Activated CD8-positive, alpha-beta memory T cell treated with anti-CD3 and anti-CD28 coated beads, Interleukin-2, amount 50 U/mL, for 4 hours (primary cell): ENCODE results near the gene GHSR.

Source experiments
- DNase-seq: peaks from one replicate; pipeline ENCODE4 v3.0.0-alpha.2; 2020

The GHSR gene

GRCh38 chr3:172447611-172448579, at the start of gene GHSR:
TSS of gene GHSR (minus strand) at chr3:172448456. CDS start at chr3:172448413, 43 bp downstream.
- no peak for DNase-seq

- peak; percentile 76 for DNase-seq
Measured at GRCh38 chr3:172490198-172490669, 42.0 kb upstream of the GHSR start.

- no peak for DNase-seq
Measured at GRCh38 chr3:172478116-172478515, 29.9 kb upstream of the GHSR start.

GRCh38 chr3:172476347-172476746, 28.1 kb upstream of the GHSR start:
- DNase-seq, result no peak

GRCh38 chr3:172475703-172476102, 27.4 kb upstream of the GHSR start:
- DNase-seq, result no peak

GRCh38 chr3:172471903-172472302, 23.6 kb upstream of the GHSR start:
- DNase-seq, result no peak

GRCh38 chr3:172470588-172470987, 22.3 kb upstream of the GHSR start:
- DNase-seq, result no peak

- no peak for DNase-seq
Measured at GRCh38 chr3:172467170-172467824, 19.0 kb upstream of the GHSR start.

GRCh38 chr3:172466553-172467130, 18.4 kb upstream of the GHSR start:
- no peak for DNase-seq

- no peak for DNase-seq
Measured at GRCh38 chr3:172465281-172465680, 17.0 kb upstream of the GHSR start.

GRCh38 chr3:172464306-172464705, 16.1 kb upstream of the GHSR start:
- no peak for DNase-seq

GRCh38 chr3:172461530-172462138, 13.4 kb upstream of the GHSR start:
- DNase-seq, result no peak

- no peak for DNase-seq
Measured at GRCh38 chr3:172456404-172456803, 8.1 kb upstream of the GHSR start.

- DNase-seq, result no peak
Measured at GRCh38 chr3:172454180-172454579, 5.9 kb upstream of the GHSR start.

- DNase-seq, result no peak
Measured at GRCh38 chr3:172449466-172450149, 1.4 kb upstream of the GHSR start.

GRCh38 chr3:172448661-172449465, 607 bp upstream of the GHSR start:
- DNase-seq, result no peak

- DNase-seq, result no peak
Measured at GRCh38 chr3:172446198-172446597, 2.1 kb downstream of the GHSR start.

- no peak for DNase-seq
Measured at GRCh38 chr3:172444821-172445220, 3.4 kb downstream of the GHSR start.

GRCh38 chr3:172442606-172443005, 5.7 kb downstream of the GHSR start:
- DNase-seq, result no peak

- DNase-seq, result no peak
Measured at GRCh38 chr3:172441581-172441980, 6.7 kb downstream of the GHSR start.

- no peak for DNase-seq
Measured at GRCh38 chr3:172438186-172438585, 10.1 kb downstream of the GHSR start.

- DNase-seq, result no peak
Measured at GRCh38 chr3:172437713-172438112, 10.5 kb downstream of the GHSR start.
